ENCODE measurements around the gene KANSL3. TPM values are rescaled to one million over a fixed set of nuclear protein-coding genes. Genes with fewer than 3 reads are reported as not detected.

The KANSL3 gene
- total RNA-seq, 4 donors from 2014 or later: 20.1 to 39.6 (median 36.0) TPM

DNA sequence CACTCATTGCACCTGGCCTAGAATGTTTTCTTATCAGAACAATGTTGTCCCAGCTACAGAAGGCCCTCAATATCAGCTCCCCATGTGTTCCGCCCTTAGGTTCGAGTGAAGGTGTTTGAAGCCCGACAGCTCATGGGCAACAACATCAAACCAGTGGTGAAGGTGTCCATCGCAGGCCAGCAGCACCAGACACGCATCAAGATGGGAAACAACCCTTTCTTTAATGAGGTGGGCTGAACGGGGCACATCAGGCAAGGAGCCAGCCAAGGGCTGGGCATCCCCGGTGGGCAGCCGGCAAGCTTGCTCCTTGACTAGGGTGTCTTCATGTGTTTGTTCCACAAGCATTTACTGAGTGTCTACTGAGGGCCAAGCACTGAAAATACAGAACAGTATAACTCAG lies 13.7 kb upstream of the KANSL3 start:
- intact Hi-C loops (cut with DNase I; ENCODE audit: low total_unique reads): no loop called here
- no peak for TF ChIP-seq POLR2A (IDR thresholded peaks at IDR 0.05)
- TF ChIP-seq, protein P1, sequence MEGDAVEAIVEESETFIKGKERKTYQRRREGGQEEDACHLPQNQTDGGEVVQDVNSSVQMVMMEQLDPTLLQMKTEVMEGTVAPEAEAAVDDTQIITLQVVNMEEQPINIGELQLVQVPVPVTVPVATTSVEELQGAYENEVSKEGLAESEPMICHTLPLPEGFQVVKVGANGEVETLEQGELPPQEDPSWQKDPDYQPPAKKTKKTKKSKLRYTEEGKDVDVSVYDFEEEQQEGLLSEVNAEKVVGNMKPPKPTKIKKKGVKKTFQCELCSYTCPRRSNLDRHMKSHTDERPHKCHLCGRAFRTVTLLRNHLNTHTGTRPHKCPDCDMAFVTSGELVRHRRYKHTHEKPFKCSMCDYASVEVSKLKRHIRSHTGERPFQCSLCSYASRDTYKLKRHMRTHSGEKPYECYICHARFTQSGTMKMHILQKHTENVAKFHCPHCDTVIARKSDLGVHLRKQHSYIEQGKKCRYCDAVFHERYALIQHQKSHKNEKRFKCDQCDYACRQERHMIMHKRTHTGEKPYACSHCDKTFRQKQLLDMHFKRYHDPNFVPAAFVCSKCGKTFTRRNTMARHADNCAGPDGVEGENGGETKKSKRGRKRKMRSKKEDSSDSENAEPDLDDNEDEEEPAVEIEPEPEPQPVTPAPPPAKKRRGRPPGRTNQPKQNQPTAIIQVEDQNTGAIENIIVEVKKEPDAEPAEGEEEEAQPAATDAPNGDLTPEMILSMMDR (IDR thresholded peaks at IDR 0.05): no peak
- no peak overlapping the region for H3K4me3 ChIP-seq (ENCODE audit: low read depth, poor library complexity, severe bottlenecking)
- DNase-seq (ENCODE audit: low spot score in 2 of 2): peak in 1 of 2 donors; percentile 75
- WGBS, 2 donors: 91 to 97% methylated on average over 8 of the region's 8 CpGs

DNA sequence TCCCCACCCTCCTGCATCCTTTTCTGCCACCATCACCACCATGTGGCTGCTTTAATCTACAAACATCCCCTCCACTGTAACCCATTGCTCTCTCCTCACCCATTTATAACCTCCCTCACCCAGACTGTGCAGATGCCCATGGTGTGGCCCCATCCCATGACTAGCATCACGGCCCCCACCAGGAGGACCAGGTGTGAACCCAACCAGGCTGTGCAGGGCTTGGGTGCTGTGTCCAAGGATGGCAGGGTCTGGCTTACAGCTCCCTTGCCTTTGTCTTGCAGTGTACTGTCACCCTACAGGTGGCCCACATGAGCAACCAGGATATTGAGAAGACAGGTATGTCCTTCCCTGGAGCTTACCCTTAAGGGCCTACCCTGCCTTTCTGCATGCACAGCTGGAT lies 11.2 kb upstream of the KANSL3 start:
- no peak overlapping the region for H3K4me3 ChIP-seq (ENCODE audit: low read depth, poor library complexity, severe bottlenecking)
- intact Hi-C loops (cut with DNase I; ENCODE audit: low total_unique reads): no loop called here
- peak in 1 of 2 donors; percentile 48 for DNase-seq (ENCODE audit: low spot score in 2 of 2)
- TF ChIP-seq, protein P1 (IDR thresholded peaks at IDR 0.05): no peak
- TF ChIP-seq POLR2A (IDR thresholded peaks at IDR 0.05): no peak
- WGBS, 2 donors: 100% methylated on average over 1 of the region's 1 CpG

DNA sequence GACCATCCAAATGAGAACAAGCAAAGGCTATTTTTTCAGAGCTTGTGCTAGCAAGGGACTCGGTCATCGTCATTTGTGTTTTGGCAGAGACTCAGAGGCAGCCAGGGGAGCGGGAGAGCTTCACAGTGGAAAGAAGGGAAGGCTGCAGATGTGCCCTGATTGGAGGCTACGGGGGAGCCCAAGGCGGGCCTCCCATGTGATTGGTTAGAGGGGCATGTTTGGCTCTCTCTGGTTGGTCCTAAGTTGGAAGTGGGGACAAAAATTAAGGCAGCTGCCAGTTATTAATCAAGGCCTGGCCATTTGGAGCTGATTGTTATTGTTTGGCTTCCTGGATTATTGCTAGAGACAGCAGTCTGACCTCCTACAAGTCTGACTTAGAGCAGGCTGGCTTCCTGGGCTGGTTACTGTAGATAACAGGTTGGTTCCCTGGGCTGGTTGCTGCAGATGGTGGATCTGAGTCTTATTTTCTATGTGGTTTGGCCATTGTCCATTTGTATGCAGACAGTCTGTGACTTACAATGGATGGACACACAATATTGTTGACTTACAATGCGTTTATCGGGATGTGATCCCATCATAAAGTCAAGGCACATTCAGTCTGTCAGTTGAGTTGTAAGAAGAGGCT lies 10.3 kb upstream of the KANSL3 start:
- intact Hi-C loops (cut with DNase I; ENCODE audit: low total_unique reads): no loop called here
- TF ChIP-seq, protein P1 (IDR thresholded peaks at IDR 0.05): no peak
- TF ChIP-seq POLR2A (IDR thresholded peaks at IDR 0.05): no peak
- 95 to 96% methylated on average over 7 of the region's 7 CpGs for WGBS, 2 donors
- peak in 1 of 2 donors; percentile 70 for DNase-seq (ENCODE audit: low spot score in 2 of 2)
- no peak overlapping the region for H3K4me3 ChIP-seq (ENCODE audit: low read depth, poor library complexity, severe bottlenecking)

DNA sequence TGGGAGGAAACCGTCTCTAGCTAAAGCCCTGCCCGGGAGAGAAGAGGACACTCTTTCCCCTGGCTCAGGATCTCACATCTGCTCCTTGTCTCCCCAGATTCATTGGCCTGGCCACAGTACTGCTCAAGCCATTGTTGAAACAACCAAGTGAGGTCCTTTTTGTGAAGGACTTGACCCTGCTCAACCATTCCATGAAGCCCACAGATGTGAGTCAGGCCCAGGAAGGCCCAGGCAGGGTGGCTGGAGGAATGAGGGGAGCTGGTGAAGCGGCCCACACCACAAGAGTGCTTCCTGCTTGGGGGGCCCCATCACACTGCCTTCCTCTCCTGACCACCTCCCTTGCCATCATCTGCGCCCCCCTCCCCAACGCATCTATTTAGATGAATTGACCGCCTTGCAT lies 9.6 kb upstream of the KANSL3 start:
- 88 to 93% methylated on average over 6 of the region's 6 CpGs for WGBS, 2 donors
- TF ChIP-seq, protein P1 (IDR thresholded peaks at IDR 0.05): no peak
- no peak for TF ChIP-seq POLR2A (IDR thresholded peaks at IDR 0.05)
- peak in 1 of 2 donors; percentile 48 for DNase-seq (ENCODE audit: low spot score in 2 of 2)
- no peak overlapping the region for H3K4me3 ChIP-seq (ENCODE audit: low read depth, poor library complexity, severe bottlenecking)
- intact Hi-C loops (cut with DNase I; ENCODE audit: low total_unique reads): no loop called here

DNA sequence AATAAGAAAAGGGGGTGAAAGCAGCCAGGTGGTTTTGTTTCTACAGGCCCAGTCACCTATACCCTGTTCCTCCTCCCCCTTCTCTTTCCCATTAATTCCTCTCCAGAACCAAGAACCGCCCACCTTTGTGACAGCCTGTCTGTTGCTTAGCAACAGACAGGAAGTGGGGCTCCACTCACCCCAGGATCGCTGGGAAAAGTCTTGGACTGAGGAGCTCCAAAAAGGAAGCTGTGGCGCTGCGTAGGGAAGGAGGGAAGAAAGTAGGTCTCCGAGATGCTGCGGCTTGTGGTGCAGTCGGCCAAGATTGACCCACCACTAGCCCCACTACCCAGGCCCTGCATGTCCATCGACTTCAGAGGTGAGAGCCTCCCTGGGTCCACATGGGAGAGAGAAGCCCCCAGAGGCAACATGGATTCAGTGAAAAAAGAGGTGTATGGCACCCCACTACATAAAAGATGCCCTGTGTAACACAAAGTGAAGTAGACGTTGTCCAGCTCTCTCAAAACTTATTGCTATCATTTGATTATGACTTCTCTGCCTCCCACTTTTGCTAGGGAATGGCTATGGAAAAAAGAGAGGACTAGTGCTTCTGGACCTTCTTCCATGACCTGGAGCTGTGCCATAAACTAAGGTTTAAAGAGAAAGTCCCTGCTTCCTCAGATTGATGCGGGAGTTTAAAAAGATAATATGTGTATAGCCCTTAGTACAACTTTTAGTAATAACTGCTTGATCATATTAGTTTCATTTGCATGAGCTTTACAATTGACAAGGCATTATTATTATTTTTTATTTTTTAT lies 4.7 kb upstream of the KANSL3 start, which contains the start of gene FER1L5:
TSS of gene FER1L5 (plus strand) at position 201 of the 797 bp plus-strand sequence. CDS start at position 274, 73 bp downstream.
- no peak within 1 kb of the TSS for H3K4me3 ChIP-seq (ENCODE audit: low read depth, poor library complexity, severe bottlenecking)
- intact Hi-C loops (cut with DNase I; ENCODE audit: low total_unique reads): no loop called here
- 44 to 50% methylated on average over 10 of the region's 10 CpGs for WGBS, 2 donors
- no peak for DNase-seq (ENCODE audit: low spot score in 2 of 2)
- TF ChIP-seq, protein P1 (IDR thresholded peaks at IDR 0.05): no peak
- TF ChIP-seq POLR2A (IDR thresholded peaks at IDR 0.05): no peak
